Liver (tissue), 2 donors: ENCODE measurements around the gene PARVG.

Source experiments
- CTCF ChIP-seq: fragments of 150-350 bp; IDR thresholded peaks from 2 replicates; pipeline ENCODE4 v1.5.1; 2017; ENCODE audit warnings: improper control_type of control experiment, low read depth, low read length; ENCODE audit not compliant: missing input control
- MAX ChIP-seq: IDR thresholded peaks from 2 replicates; pipeline ENCODE4 v1.6.1; 2016; ENCODE audit warnings: antibody characterized with exemption
- REST ChIP-seq: IDR thresholded peaks from 2 replicates; pipeline ENCODE4 v1.6.1; 2016; ENCODE audit warnings: antibody characterized with exemption, mild to moderate bottlenecking
- YY1 ChIP-seq: IDR thresholded peaks from 2 replicates; pipeline ENCODE4 v1.6.1; 2016; ENCODE audit warnings: antibody characterized with exemption, mild to moderate bottlenecking
- donor health status: healthy.

- TF ChIP-seq CTCF (no peak), REST (no peak), YY1 (no peak), MAX (no peak)
These were observed 66.0 kb downstream of the PARVG start for GRCh38 chr22:44246615-44247326.
